ENCODE results near the gene BRD1.

BRD1 gene

GRCh38 chr22:49803737-49804375 is 23.8 kb downstream of the BRD1 start:
- TF ChIP-seq, protein P1, sequence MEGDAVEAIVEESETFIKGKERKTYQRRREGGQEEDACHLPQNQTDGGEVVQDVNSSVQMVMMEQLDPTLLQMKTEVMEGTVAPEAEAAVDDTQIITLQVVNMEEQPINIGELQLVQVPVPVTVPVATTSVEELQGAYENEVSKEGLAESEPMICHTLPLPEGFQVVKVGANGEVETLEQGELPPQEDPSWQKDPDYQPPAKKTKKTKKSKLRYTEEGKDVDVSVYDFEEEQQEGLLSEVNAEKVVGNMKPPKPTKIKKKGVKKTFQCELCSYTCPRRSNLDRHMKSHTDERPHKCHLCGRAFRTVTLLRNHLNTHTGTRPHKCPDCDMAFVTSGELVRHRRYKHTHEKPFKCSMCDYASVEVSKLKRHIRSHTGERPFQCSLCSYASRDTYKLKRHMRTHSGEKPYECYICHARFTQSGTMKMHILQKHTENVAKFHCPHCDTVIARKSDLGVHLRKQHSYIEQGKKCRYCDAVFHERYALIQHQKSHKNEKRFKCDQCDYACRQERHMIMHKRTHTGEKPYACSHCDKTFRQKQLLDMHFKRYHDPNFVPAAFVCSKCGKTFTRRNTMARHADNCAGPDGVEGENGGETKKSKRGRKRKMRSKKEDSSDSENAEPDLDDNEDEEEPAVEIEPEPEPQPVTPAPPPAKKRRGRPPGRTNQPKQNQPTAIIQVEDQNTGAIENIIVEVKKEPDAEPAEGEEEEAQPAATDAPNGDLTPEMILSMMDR (conservative IDR thresholded peaks at IDR 0.05; ENCODE audit: low read depth, low read length): no peak
- H3K79me2 ChIP-seq (ENCODE audit: insufficient read depth, low read depth): peaks cover 72% of the 10 kb centered on the region
- no peak overlapping the region for H3K27ac ChIP-seq
- H3K4me1 ChIP-seq (ENCODE audit: low read depth, poor library complexity, severe bottlenecking): no peaks in the 10 kb centered on the region
- H3K27me3 ChIP-seq (ENCODE audit: insufficient read depth, low read depth): no peaks in the 10 kb centered on the region
- H3K36me3 ChIP-seq (ENCODE audit: insufficient read depth): no peaks in the 10 kb centered on the region
- H3K4me3 ChIP-seq (IDR thresholded peaks at IDR 0.05; ENCODE audit: insufficient read depth, low read depth, low read length): no peak overlapping the region
- H3K4me2 ChIP-seq: no peak overlapping the region
- no peaks in the 10 kb centered on the region for H4K20me1 ChIP-seq (ENCODE audit: insufficient read depth)
- H3K9ac ChIP-seq: no peak overlapping the region
- no peak overlapping the region for H2AFZ ChIP-seq (ENCODE audit: low read depth)

GRCh38 chr22:49803134-49803533 is 24.5 kb downstream of the BRD1 start:
- H3K4me2 ChIP-seq: no peak overlapping the region
- H3K4me3 ChIP-seq (IDR thresholded peaks at IDR 0.05; ENCODE audit: insufficient read depth, low read depth, low read length): no peak overlapping the region
- no peaks in the 10 kb centered on the region for H3K27me3 ChIP-seq (ENCODE audit: insufficient read depth, low read depth)
- H3K4me1 ChIP-seq (ENCODE audit: low read depth, poor library complexity, severe bottlenecking): no peaks in the 10 kb centered on the region
- H3K9ac ChIP-seq: no peak overlapping the region
- peaks cover 64% of the 10 kb centered on the region for H3K79me2 ChIP-seq (ENCODE audit: insufficient read depth, low read depth)
- no peak overlapping the region for H3K27ac ChIP-seq
- no peaks in the 10 kb centered on the region for H4K20me1 ChIP-seq (ENCODE audit: insufficient read depth)
- H3K36me3 ChIP-seq (ENCODE audit: insufficient read depth): no peaks in the 10 kb centered on the region
- no peak overlapping the region for H2AFZ ChIP-seq (ENCODE audit: low read depth)
- TF ChIP-seq, protein P1 (conservative IDR thresholded peaks at IDR 0.05; ENCODE audit: low read depth, low read length): no peak

DNA sequence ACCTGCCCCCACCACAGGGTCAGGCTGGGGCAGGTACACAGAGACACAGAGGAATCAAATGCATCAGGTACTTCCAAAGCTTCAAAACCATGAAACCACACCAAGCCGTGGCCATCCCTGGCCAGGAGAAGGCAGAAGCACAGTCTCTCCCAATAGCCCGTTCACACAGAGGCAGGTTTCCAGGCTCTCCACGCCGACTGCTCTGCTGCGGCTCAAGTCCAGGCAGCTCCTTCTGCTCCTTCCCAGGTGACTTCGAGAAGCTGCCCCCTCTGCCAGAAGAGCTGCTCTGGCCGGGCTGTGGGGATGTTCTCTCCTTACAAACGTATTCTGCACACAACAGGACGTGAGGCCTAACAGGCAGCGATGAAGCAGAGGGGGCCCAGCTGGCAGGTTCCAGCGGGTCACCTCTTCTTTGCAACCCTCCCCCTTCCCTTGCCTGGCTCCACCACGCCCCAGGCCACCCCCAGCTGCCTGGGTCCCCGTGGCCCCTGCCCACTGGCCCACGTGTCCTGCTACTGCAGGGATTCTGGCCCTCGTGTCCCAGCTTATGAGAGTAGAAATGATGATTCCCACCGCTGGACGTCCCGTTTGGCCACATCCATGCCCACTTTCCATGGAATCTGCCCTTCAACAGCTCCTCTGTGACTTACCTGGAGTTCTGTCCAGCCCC is 26.1 kb downstream of the BRD1 start:
- Histone ChIP-seq H3K9ac (no peak overlapping the region), H3K79me2 (ENCODE audit: insufficient read depth, low read depth) (peaks cover 48% of the 10 kb centered on the region), H3K27ac (no peak overlapping the region), H2AFZ (ENCODE audit: low read depth) (no peak overlapping the region), H3K4me1 (ENCODE audit: low read depth, poor library complexity, severe bottlenecking) (no peaks in the 10 kb centered on the region), H4K20me1 (ENCODE audit: insufficient read depth) (no peaks in the 10 kb centered on the region), H3K27me3 (ENCODE audit: insufficient read depth, low read depth) (no peaks in the 10 kb centered on the region), H3K4me2 (no peak overlapping the region), H3K36me3 (ENCODE audit: insufficient read depth) (no peaks in the 10 kb centered on the region), H3K4me3 (IDR thresholded peaks at IDR 0.05; ENCODE audit: insufficient read depth, low read depth, low read length) (no peak overlapping the region)
- TF ChIP-seq, protein P1 (conservative IDR thresholded peaks at IDR 0.05; ENCODE audit: low read depth, low read length): no peak

DNA sequence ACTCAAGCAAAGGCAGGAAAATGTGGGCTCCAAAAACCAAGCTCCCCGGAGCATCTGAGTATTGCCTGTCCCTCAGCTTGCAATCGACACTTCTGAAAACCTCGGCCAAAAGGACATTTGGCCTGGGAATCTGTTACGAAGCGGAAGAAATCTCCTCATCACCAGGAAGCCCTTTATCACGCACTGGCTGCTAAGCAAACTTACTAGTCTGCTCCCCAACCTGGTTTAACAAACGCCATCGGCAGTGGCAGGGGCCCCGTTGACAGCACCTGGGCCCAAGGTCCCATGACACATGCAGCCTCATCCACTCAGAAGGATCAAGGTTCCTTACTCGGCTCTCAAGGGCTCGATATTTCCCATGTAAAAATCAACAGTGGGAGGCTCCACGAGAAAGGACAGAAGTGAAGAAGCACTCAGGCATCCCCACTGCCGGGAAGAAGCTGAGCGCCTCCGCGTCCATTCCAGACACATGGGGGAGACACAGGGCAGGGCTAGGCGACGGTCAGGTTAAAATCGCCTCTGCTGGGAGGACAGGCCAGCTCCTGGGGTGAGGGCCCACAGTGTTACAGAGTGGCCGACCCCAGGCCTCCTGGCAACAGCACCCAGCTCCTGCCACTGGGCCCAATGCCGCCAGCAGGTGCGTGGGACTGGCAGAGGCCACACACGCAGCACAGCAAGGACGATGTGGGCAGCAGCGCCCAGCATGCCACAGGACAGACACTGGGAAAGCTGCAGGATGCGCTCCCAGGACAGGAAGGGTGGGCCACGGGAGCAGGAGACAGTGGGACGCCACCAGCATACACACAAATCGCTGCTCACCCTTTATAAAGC is 27.1 kb downstream of the BRD1 start:
- TF ChIP-seq, protein P1 (conservative IDR thresholded peaks at IDR 0.05; ENCODE audit: low read depth, low read length): no peak
- H4K20me1 ChIP-seq (ENCODE audit: insufficient read depth): no peaks in the 10 kb centered on the region
- H3K4me1 ChIP-seq (ENCODE audit: low read depth, poor library complexity, severe bottlenecking): no peaks in the 10 kb centered on the region
- no peak overlapping the region for H2AFZ ChIP-seq (ENCODE audit: low read depth)
- H3K36me3 ChIP-seq (ENCODE audit: insufficient read depth): no peaks in the 10 kb centered on the region
- no peak overlapping the region for H3K9ac ChIP-seq
- H3K4me3 ChIP-seq (IDR thresholded peaks at IDR 0.05; ENCODE audit: insufficient read depth, low read depth, low read length): no peak overlapping the region
- H3K27ac ChIP-seq: no peak overlapping the region
- H3K27me3 ChIP-seq (ENCODE audit: insufficient read depth, low read depth): no peaks in the 10 kb centered on the region
- H3K79me2 ChIP-seq (ENCODE audit: insufficient read depth, low read depth): peaks cover 39% of the 10 kb centered on the region
- no peak overlapping the region for H3K4me2 ChIP-seq
